Aortic smooth muscle cell (primary cell): ENCODE results near the gene INO80E. TPM values are rescaled to one million over a fixed set of nuclear protein-coding genes. Genes with fewer than 3 reads are reported as not detected.

Experiments used
- total RNA-seq: library from RNA; depleted of rRNA; stranded (reverse); fragments of >200 nt; gene quantifications from 2 replicates; pipeline ENCODE4 v1.2.3, GENCODE V29; 2014

Gene INO80E
- 16.6 and 20.0 TPM in 2 replicates for total RNA-seq

DNA sequence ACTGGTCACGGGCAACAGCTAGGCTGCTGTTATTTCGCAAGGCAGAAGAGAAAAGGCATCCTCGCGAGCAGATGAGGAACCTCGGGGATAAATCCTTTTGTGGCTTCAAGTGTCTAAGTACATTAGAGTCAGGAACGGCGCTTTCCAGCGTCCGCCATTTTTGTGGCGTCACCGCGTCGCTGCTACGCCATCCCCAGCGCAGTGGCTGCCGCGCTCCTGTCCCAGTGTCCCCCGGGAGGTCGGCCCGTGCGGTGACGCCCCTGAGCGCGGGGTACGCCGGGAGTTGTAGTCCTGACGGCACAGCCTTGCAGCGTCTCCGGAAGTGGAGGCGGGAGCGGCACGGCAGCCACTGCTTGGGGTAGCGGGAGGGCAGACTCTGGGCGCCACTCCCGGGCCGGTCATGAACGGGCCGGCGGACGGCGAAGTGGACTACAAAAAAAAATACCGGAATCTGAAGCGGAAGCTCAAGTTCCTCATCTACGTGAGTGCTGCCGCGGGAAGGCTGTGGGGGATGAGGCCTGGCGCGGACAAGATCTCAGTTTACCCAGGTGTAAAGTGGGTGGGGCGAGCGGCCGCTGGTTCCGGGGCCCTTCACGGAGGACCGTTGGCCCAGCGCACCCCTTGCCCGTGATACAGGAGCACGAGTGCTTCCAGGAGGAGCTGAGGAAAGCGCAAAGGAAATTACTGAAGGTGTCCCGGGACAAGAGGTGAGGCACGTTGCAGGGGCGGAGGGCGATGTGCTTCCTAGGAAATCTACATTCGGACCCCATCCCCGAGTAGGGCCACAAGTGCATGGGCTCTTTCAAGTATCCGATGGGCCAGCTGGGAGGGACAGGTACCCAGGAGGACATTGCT, at the start of gene INO80E:
Gene INO80E (plus strand): TSS at position 331 of the 855 bp plus-strand sequence. CDS start 70 bp downstream, at position 401.

DNA sequence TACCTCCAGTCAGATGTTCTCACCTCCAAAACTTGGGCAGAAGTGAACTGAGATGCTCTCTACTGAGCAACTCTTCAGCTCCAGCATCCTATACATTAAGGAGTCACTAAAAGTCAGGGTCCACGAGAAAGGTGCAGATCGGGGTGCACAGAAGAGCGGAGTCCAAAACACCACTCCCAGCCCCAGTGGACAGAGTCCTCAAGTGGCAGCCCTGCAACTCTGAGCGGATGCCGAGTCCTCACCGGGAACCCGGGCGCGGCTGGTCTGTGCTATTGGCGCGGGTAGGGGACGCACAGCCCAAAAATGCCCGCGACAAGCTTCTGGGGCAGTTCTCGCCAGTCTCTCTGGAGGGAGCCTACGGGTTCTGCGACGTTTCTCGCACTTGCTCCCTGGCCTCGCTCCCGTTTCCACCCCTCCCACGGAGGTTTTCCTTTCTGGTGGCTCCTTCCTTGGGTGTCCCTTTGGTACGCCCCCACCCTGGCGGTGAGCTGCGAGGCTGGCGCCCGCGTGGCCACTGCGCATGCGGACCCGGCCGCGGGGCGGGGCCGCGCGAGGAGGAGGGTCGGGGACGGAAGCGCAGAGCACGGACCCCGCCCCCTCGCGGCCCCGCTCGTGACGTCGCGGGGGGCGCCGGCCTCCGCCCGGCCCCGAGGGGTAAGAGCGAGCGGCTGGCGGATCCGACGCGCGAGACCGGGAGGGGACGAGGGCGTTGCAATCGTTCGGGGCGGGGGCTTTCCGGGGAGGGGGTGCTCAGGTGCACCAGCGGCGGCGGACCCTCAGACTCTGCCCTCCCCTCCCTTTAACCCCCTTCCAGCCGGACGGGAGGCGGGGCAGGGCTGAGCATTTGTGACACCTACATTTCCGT, 34.3 kb upstream of the INO80E start, which contains the start of gene TMEM219:
Gene TMEM219 (plus strand): TSS at position 601 of the 865 bp plus-strand sequence. CDS start 1,065 bp downstream, outside the sequence.

DNA sequence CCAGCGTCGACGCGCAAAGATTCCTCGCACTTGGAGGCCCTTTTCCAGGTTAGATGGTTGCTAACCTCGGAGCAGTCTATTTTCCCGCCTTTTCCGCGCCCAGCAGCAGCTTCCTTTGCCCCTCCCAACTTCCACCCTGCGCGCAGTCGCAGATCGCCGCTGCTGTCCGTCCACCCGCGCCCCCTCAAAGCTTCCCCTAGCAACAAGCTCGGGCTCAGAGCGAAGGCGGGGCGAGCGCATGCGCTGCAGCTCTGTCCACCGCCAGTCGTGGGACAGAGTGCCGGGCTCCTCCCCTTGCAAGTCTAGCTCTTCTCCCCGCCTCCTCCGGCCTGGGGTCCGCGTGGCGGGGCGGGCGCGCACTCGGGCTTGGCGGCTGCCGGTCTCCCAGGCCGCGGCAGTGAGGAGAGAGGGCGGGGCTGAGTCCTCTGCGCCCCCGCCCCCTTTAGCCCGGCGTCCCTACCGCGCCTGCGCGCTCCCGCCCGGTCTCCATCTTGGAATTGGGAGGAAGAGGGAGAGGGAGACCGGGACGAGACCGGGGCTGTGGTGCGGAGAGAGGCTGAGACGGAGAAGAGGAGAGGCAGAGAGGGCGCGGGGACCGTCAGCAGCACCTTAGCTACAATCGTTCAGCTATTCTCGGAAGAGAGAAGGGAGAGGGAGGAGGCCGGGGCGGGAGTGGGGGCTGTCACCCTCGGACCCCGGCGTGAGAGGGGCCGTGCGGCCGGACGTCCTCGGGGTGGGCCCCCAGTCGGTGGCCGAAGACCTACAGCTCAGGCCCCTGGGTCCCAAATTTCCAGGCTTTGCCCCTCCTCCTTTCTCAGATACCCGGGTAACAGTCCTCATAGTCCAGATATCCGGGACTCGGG, 22.4 kb upstream of the INO80E start, which contains the start of gene TAOK2:
Gene TAOK2 (plus strand): TSS at position 485 of the 863 bp plus-strand sequence. CDS start 3,905 bp downstream, outside the sequence.

GRCh38 chr16:29995324-29995910, 624 bp upstream of the INO80E start, which contains the start of gene HIRIP3:
TSS of gene HIRIP3 (minus strand) at chr16:29995617. CDS start at chr16:29995605, 12 bp downstream.

GRCh38 chr16:30010844-30011713, 15.0 kb downstream of the INO80E start, which contains the start of gene DOC2A:
TSS of gene DOC2A (minus strand) at chr16:30011027. CDS start at chr16:30010222, 805 bp downstream.

DNA sequence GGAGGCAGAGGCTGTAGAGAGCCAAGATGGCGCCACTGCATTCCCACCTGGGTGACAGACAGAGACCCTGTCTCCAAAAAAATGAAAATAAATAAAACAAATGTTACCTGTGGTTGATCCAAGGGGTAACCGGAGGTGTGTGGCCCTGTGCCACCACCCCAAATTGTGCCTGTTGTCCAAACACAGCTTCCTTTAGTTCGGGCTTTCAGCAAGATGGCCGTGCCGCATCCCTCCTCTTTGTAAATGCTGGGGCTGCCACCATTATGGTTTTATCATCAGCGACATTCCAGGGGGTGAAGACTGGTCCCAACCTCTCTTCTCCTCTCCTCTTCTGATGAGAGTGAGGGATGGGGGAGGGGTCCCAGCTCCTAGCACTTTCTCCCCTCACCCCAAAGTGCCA, 26.8 kb downstream of the INO80E start, which contains the start of gene C16orf92:
Gene C16orf92 (plus strand): TSS at position 312 of the 400 bp plus-strand sequence. CDS start 143 bp downstream, outside the sequence.

GRCh38 chr16:30030841-30031413, 34.9 kb downstream of the INO80E start, which contains the start of gene TLCD3B:
TSS of gene TLCD3B (minus strand) at chr16:30031271. CDS start at chr16:30030527, 744 bp downstream.

Other genes starting within 250 kb of the INO80E start
- gene ZG16, start 218.0 kb upstream of the INO80E start, total RNA-seq: not detected in 2 replicates
- gene KIF22, start 205.5 kb upstream of the INO80E start, total RNA-seq: 21.1 and 45.7 TPM in 2 replicates
- 141 and 150 TPM in 2 replicates for gene MAZ, start 189.7 kb upstream of the INO80E start, total RNA-seq
- 0.26 and 0.56 TPM in 2 replicates for gene PRRT2, start 184.0 kb upstream of the INO80E start, total RNA-seq
- 15.4 and 21.0 TPM in 2 replicates for gene PAGR1, start 180.1 kb upstream of the INO80E start, total RNA-seq
- 440 and 506 TPM in 2 replicates for gene MVP, start 175.8 kb upstream of the INO80E start, total RNA-seq
- 78.7 and 87.2 TPM in 2 replicates for gene CDIPT, start 133.0 kb upstream of the INO80E start, total RNA-seq
- 6.3 and 10.3 TPM in 2 replicates for gene SEZ6L2, start 96.7 kb upstream of the INO80E start, total RNA-seq
- 5.5 and 7.8 TPM in 2 replicates for gene ASPHD1, start 95.8 kb upstream of the INO80E start, total RNA-seq
- gene KCTD13, start 70.0 kb upstream of the INO80E start, total RNA-seq: 4.2 and 4.8 TPM in 2 replicates
- gene TMEM219, start 34.2 kb upstream of the INO80E start, total RNA-seq: 80.6 and 84.0 TPM in 2 replicates
- gene TAOK2, start 22.4 kb upstream of the INO80E start, total RNA-seq: 49.4 and 60.4 TPM in 2 replicates
- gene HIRIP3, start 624 bp upstream of the INO80E start, total RNA-seq: 10.3 and 11.8 TPM in 2 replicates
- gene DOC2A, start 14.8 kb downstream of the INO80E start, total RNA-seq: 0.26 and 0.31 TPM in 2 replicates
- gene C16orf92, start 27.0 kb downstream of the INO80E start, total RNA-seq: not detected in 2 replicates
- gene TLCD3B, start 35.0 kb downstream of the INO80E start, total RNA-seq: 0.19 and 0.40 TPM in 2 replicates
- gene ALDOA, start 69.5 kb downstream of the INO80E start, total RNA-seq: 439 and 543 TPM in 2 replicates
- 167 and 192 TPM in 2 replicates for gene PPP4C, start 79.8 kb downstream of the INO80E start, total RNA-seq
- 0.12 and 0.13 TPM in 2 replicates for gene TBX6, start 95.7 kb downstream of the INO80E start, total RNA-seq
- gene YPEL3, start 100.0 kb downstream of the INO80E start, total RNA-seq: 8.5 and 14.8 TPM in 2 replicates
- gene GDPD3, start 117.3 kb downstream of the INO80E start, total RNA-seq: 0.92 and 0.99 TPM in 2 replicates
- 41.0 and 51.9 TPM in 2 replicates for gene MAPK3, start 127.0 kb downstream of the INO80E start, total RNA-seq
- 0.56 and 0.79 TPM in 2 replicates for gene CORO1A, start 187.4 kb downstream of the INO80E start, total RNA-seq
- gene BOLA2B, start 197.4 kb downstream of the INO80E start, total RNA-seq: 17.3 and 39.0 TPM in 2 replicates
- 10.4 and 14.7 TPM in 2 replicates for gene SLX1A, start 197.6 kb downstream of the INO80E start, total RNA-seq
- 0.79 and 0.93 TPM in 2 replicates for gene SULT1A3, start 203.0 kb downstream of the INO80E start, total RNA-seq